Mesendoderm (in vitro differentiated cells): ENCODE results near the gene PAM.

Experiments
- DNase-seq: peaks from one replicate; pipeline ENCODE4 v3.0.0; 2013
- H2AK5ac ChIP-seq: 2 replicates; pipeline ENCODE4 v1.6.1; 2013; ENCODE audit warnings: low read length, inconsistent platforms
- H2BK120ac ChIP-seq: 2 replicates; pipeline ENCODE4 v1.6.1; 2013; ENCODE audit warnings: low read depth, mild to moderate bottlenecking, low read length, moderate library complexity, mixed read lengths
- H2BK15ac ChIP-seq: replicated peaks from 2 replicates; pipeline ENCODE4 v1.6.1; 2013; ENCODE audit warnings: low read depth, mild to moderate bottlenecking, moderate library complexity
- H2BK5ac ChIP-seq: 2 replicates; pipeline ENCODE4 v1.6.1; 2013; ENCODE audit warnings: low read length, inconsistent platforms
- H3K18ac ChIP-seq: 2 replicates; pipeline ENCODE4 v1.6.1; 2013; ENCODE audit warnings: mild to moderate bottlenecking, low read length, mixed read lengths
- H3K23ac ChIP-seq: one replicate; pipeline ENCODE4 v1.6.1; 2013; ENCODE audit warnings: low read length
- H3K27ac ChIP-seq: 2 replicates; pipeline ENCODE4 v1.5.1; 2013; ENCODE audit warnings: low read depth, mild to moderate bottlenecking, inconsistent platforms, low read length, moderate library complexity
- H3K27me3 ChIP-seq: 2 replicates; pipeline ENCODE4 v1.6.1; 2013; ENCODE audit warnings: low read length, control low read depth, mild to moderate bottlenecking, inconsistent platforms; ENCODE audit not compliant: insufficient read depth, poor library complexity
- H3K36me3 ChIP-seq: 2 replicates; pipeline ENCODE4 v1.6.1; 2013; ENCODE audit warnings: low read length, inconsistent platforms; ENCODE audit not compliant: control insufficient read depth, insufficient read depth
- H3K4ac ChIP-seq: one replicate; pipeline ENCODE4 v1.6.1; 2013; ENCODE audit warnings: low read depth, mild to moderate bottlenecking, low read length, moderate library complexity
- H3K4me1 ChIP-seq: 2 replicates; pipeline ENCODE4 v1.6.1; 2013; ENCODE audit warnings: low read depth, low read length, inconsistent platforms; ENCODE audit not compliant: control insufficient read depth
- H3K4me2 ChIP-seq: 2 replicates; pipeline ENCODE4 v1.6.1; 2013; ENCODE audit warnings: low read length
- H3K4me3 ChIP-seq: 2 replicates; pipeline ENCODE4 v1.5.1; 2013; ENCODE audit warnings: mild to moderate bottlenecking, low read length
- H3K56ac ChIP-seq: one replicate; pipeline ENCODE4 v1.6.1; 2013; ENCODE audit warnings: low read length
- H3K79me1 ChIP-seq: 2 replicates; pipeline ENCODE4 v1.6.1; 2013; ENCODE audit warnings: low read length, inconsistent platforms
- H3K79me2 ChIP-seq: 2 replicates; pipeline ENCODE4 v1.6.1; 2013; ENCODE audit warnings: mild to moderate bottlenecking, low read length; ENCODE audit not compliant: control insufficient read depth, insufficient read depth
- H3K9ac ChIP-seq: 2 replicates; pipeline ENCODE4 v1.6.1; 2013; ENCODE audit warnings: low read length, inconsistent platforms
- H4K5ac ChIP-seq: one replicate; pipeline ENCODE4 v1.6.1; 2013; ENCODE audit warnings: low read length
- H4K8ac ChIP-seq: one replicate; pipeline ENCODE4 v1.6.1; 2013; ENCODE audit warnings: low read depth, mild to moderate bottlenecking, control low read depth, low read length, moderate library complexity
- WGBS: extraction: QIAGEN DNeasy Blood & Tissue Kit; methylation state at CpG from one replicate; pipeline ENCODE4 v1.1.7; 2013; ENCODE audit warnings: low lambda C conversion rate, missing lambda C conversion rate; ENCODE audit not compliant: insufficient coverage; ENCODE audit errors: extremely low coverage; 5-methylcytosine and 5-hydroxymethylcytosine counted together

Gene PAM

GRCh38 chr5:102853680-102854079 lies 98.6 kb downstream of the PAM start:
- Histone ChIP-seq H3K27me3 (no peaks in the 10 kb centered on the region), H3K18ac (no peak overlapping the region), H3K4me1 (no peaks in the 10 kb centered on the region), H3K4me3 (no peak overlapping the region), H3K27ac (no peak overlapping the region), H3K4me2 (no peak overlapping the region), H3K9ac (no peak overlapping the region), H2BK15ac (no peak overlapping the region), H4K8ac (no peak overlapping the region), H3K79me1 (no peaks in the 10 kb centered on the region), H2AK5ac (no peak overlapping the region), H2BK120ac (no peak overlapping the region), H2BK5ac (no peak overlapping the region), H3K4ac (no peak overlapping the region), H3K36me3 (no peaks in the 10 kb centered on the region), H3K79me2 (no peaks in the 10 kb centered on the region), H4K5ac (no peak overlapping the region), H3K56ac (no peak overlapping the region), H3K23ac (no peak overlapping the region)
- no CpG with 5 or more reads among the region's 4 CpGs for WGBS
- no peak for DNase-seq

DNA sequence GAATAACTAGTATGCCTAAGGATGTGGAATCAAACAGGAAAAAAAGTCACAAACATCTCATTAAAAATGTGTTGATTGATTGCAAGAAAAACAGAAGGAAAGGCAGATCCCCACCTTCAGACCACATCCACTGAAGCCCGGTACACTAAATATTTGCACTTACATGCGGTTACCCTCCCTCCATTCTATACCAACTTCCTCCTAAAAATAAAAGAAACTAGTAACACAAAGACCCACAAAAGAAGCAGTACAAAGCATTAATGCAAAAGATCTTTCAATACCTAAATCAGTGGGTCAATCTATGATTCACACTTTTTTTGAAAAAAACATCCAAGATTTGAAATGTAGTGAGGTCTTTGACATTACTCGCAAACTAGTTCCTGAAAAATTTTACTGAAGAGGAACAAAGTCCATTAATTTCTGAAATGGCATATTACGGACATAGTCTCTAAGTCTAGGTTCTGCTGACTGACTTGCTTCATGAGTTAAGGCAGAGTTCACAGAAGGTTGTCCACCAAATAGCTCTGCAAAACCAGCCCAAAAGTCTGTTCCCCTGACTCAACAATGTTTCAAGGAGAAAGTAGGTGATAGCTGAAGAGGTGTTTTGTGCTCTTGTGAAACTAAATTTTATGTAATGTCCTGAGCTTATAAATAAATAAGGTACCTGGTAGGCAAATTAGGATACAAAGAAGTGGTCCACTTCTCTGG lies 100.7 kb downstream of the PAM start:
- H2BK15ac ChIP-seq: no peak overlapping the region
- no peak for DNase-seq
- no peak overlapping the region for H3K27ac ChIP-seq
- whole genome bisulfite sequencing: no CpG with 5 or more reads among the region's 4 CpGs
- H3K4me2 ChIP-seq: no peak overlapping the region
- H3K9ac ChIP-seq: no peak overlapping the region
- H2BK5ac ChIP-seq: no peak overlapping the region
- no peak overlapping the region for H4K5ac ChIP-seq
- no peak overlapping the region for H3K4me3 ChIP-seq
- H3K36me3 ChIP-seq: no peaks in the 10 kb centered on the region
- no peak overlapping the region for H3K23ac ChIP-seq
- no peak overlapping the region for H3K4ac ChIP-seq
- no peak overlapping the region for H3K18ac ChIP-seq
- no peak overlapping the region for H3K56ac ChIP-seq
- H2AK5ac ChIP-seq: no peak overlapping the region
- H3K79me2 ChIP-seq: no peaks in the 10 kb centered on the region
- H3K79me1 ChIP-seq: no peaks in the 10 kb centered on the region
- no peak overlapping the region for H2BK120ac ChIP-seq
- no peak overlapping the region for H4K8ac ChIP-seq
- H3K4me1 ChIP-seq: no peaks in the 10 kb centered on the region
- no peaks in the 10 kb centered on the region for H3K27me3 ChIP-seq

- Histone ChIP-seq H3K36me3 (no peaks in the 10 kb centered on the region), H3K18ac (no peak overlapping the region)
- WGBS: no CpG with 5 or more reads among the region's 4 CpGs
These were observed 101.3 kb downstream of the PAM start for GRCh38 chr5:102856389-102856777.

DNA sequence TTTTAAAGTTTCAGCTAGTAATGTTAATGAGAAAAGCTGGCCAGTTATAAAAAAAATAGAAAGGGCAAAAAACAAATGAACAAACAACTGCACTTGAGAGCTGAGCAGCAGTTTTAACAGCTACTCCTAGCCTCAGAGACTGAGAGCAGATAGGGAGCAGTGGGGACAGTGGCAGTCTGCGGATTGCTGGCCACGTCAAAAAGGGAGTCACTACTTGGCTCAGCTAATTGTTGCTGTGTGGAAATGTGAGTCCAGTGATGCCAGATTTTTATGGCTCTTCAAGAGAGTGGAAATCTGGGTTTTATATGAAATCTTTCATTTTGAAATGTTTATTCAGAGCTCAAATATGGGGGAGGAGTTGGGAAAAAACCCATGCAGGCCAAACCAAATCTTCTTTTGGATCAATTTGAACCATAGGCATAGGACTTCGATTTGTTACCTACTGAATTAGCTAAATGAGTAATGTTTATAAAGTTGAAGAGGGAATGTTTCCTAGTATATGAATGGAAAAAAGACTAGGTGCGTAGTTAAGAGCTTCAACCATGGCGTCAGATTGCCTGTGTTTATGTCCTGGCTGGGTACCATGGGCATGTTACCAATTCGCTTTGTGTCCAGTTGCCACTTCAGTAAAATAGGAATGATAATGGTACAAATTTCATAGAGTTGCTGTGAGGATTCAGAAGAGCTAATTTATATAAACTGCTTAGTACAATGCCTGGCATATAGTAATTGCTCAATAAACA lies 102.1 kb downstream of the PAM start:
- Histone ChIP-seq H2BK5ac (no peak overlapping the region), H3K4me2 (no peak overlapping the region), H3K79me2 (no peaks in the 10 kb centered on the region), H3K18ac (no peak overlapping the region), H4K8ac (no peak overlapping the region), H3K36me3 (no peaks in the 10 kb centered on the region), H2BK120ac (no peak overlapping the region), H3K9ac (no peak overlapping the region), H2AK5ac (no peak overlapping the region), H3K4ac (no peak overlapping the region), H3K4me3 (no peak overlapping the region), H3K56ac (no peak overlapping the region), H3K23ac (no peak overlapping the region), H3K27ac (no peak overlapping the region), H3K27me3 (no peaks in the 10 kb centered on the region), H3K4me1 (no peaks in the 10 kb centered on the region), H3K79me1 (no peaks in the 10 kb centered on the region), H2BK15ac (no peak overlapping the region), H4K5ac (no peak overlapping the region)
- WGBS: 100% methylated on average over 2 of the region's 6 CpGs
- no peak for DNase-seq

More at GRCh38 chr5:102856389-102856777, 101.3 kb downstream of the PAM start:
- H3K4me3 ChIP-seq: no peak overlapping the region
- no peak overlapping the region for H2BK5ac ChIP-seq
- H2AK5ac ChIP-seq: no peak overlapping the region
- H3K4me1 ChIP-seq: no peaks in the 10 kb centered on the region
- H2BK15ac ChIP-seq: no peak overlapping the region
- no peak overlapping the region for H3K9ac ChIP-seq
- no peaks in the 10 kb centered on the region for H3K27me3 ChIP-seq
- H3K23ac ChIP-seq: no peak overlapping the region
- no peak overlapping the region for H4K5ac ChIP-seq
- no peak overlapping the region for H2BK120ac ChIP-seq
- no peak overlapping the region for H3K4ac ChIP-seq
- no peak overlapping the region for H3K27ac ChIP-seq
- no peaks in the 10 kb centered on the region for H3K79me2 ChIP-seq
- H3K56ac ChIP-seq: no peak overlapping the region
- H3K4me2 ChIP-seq: no peak overlapping the region
- no peak for DNase-seq
- H4K8ac ChIP-seq: no peak overlapping the region
- H3K79me1 ChIP-seq: no peaks in the 10 kb centered on the region

- Histone ChIP-seq H2BK15ac (no peak overlapping the region), H3K4me1 (no peaks in the 10 kb centered on the region), H3K27me3 (no peaks in the 10 kb centered on the region), H3K79me1 (no peaks in the 10 kb centered on the region), H2AK5ac (no peak overlapping the region), H3K9ac (no peak overlapping the region), H3K4ac (no peak overlapping the region), H3K18ac (no peak overlapping the region), H3K4me2 (no peak overlapping the region), H3K23ac (no peak overlapping the region), H2BK120ac (no peak overlapping the region), H4K5ac (no peak overlapping the region), H3K79me2 (no peaks in the 10 kb centered on the region), H3K27ac (no peak overlapping the region), H3K36me3 (no peaks in the 10 kb centered on the region), H4K8ac (no peak overlapping the region), H3K56ac (no peak overlapping the region), H2BK5ac (no peak overlapping the region), H3K4me3 (no peak overlapping the region)
- DNase-seq: peak; percentile 6
- no CpG with 5 or more reads among the region's 1 CpG for WGBS
These were observed 103.1 kb downstream of the PAM start for GRCh38 chr5:102858221-102858620.
